GM21515 (cell line): ENCODE data around the gene OTOG.

Source experiments
- ATAC-seq: cut with Tn5 transposase; IDR thresholded peaks from one replicate; pipeline ENCODE4 v1.9.1; 2021; ENCODE audit not compliant: unreplicated experiment

OTOG gene

DNA sequence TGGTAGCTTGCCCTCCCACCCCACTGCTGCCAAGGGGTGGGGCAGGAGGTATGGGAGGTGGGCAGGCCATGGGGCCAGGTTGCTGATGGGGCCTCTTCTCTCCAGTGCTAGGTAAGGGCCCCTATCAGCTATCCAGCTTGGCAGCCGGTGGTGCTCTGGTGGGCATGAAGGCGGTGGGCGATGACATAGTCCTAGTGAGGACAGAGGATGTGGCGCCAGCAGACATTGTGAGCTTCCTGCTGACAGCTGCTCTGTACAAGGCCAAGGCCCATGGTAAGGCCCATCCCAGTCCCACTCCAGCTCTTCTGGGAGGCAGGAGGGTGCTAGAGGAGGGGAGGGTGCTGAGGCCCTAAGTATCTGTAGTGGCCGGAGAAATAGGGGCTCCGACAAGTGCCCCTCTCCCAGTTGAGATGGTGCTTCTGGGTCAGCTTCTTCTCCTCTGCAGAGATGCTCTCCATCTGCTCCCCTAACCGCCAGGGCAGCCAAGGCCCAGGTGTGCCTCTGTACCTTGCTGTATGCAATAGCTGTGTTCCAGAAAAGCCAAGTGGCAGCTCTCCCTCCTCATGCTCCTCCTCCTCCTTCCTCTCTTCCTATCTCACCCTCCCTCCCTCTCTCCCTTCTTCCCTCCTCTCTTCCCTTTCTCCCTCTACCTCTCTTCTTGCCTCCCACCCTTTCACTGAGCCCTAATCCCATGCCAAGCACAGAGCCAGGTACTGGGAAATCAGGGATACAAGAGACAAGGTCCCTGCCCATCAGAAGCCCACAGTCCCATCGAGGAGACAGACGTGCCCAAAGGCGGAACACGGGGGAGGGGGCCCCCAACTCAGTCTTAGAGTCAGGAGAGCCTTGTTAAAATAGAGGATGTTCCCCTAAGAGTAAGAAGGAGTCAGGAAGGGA, 55.3 kb downstream of the OTOG start:
- ATAC-seq: no peak

DNA sequence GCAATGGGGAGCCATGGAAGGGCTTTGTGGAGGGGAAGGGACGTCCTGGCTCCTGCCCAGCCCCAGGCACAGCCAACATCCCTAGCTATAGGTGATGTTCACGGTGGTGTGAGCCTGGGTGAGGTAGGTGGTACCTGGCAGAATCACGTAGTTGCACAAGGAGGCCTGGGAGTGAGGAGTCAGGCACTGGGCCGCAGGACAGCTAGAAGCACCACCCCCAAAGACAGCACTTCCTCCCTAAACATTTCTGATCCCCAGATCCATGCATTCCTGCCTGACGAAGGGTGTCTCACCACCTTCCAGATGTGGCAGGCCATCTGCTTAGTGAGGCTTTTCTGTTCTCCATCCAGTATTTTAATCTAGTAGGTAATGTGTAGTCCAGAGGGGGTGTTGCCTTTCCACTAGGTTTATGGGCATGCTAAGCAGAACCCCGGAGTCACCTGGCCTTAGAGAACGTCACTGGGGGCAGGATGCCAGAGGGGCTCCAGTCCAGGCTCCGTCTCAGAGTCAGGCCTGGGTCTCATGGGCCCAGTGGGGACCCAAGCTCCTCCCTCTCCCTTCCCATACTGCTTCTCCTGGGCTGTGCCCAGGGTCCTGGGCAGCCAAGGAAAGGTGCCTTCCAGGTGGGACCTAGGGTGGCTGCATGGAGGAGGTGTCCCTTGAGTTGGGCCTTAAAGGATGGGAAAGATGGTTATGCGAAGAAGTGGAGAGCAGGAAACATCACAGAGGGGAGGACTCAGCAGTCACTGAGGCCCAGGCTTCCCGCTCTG, 56.2 kb downstream of the OTOG start:
- ATAC-seq: no peak

DNA sequence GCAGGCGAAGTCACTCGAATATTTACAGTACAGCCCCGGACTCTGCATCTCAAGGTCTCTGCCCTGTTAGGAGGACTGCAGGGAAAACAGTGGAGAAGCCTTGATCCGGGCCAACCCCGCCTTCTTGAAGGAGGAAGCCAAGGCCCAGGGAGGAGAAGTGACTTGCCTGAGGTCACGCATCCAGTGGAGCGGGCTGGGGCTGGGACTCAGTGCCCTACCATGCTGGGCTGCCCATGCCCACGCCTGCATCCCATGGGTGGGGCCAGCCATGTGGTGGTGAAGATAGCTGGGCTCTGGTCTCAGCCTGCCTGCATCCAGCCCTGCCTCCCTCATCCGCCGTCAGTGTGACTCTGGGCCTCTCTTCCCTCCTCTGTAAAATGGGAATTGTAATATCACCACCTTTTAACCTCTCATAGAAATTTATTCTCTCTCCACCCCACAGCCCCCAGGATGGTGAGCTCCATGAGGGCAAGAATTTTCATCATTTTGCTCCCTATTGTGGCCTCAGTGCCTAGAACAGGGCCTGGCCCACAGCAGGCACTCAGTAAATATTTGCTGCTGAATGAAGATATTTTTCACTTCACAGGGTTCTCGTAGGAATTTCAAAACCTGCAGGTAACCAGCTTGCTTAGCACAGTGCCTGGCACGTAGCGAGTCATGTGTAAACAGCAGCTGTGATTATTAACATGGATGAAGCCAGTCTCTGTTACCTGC, 57.3 kb downstream of the OTOG start:
- ATAC-seq: no peak

DNA sequence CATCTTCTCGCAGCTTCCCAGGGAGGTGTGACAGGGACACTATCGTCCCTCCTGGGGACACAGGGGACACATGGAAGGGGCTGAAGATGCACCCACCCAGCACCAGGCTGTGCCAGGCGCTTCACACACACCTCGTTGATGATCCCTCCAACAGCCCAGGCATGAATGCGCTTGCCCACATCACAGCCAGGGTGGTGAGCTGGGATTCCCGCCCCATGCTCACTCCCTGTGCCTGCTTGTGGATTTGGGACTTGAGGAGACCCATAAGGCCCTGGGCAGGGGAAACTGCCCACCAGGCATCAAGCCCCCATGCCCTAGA, 57.8 kb downstream of the OTOG start:
- no peak for ATAC-seq

DNA sequence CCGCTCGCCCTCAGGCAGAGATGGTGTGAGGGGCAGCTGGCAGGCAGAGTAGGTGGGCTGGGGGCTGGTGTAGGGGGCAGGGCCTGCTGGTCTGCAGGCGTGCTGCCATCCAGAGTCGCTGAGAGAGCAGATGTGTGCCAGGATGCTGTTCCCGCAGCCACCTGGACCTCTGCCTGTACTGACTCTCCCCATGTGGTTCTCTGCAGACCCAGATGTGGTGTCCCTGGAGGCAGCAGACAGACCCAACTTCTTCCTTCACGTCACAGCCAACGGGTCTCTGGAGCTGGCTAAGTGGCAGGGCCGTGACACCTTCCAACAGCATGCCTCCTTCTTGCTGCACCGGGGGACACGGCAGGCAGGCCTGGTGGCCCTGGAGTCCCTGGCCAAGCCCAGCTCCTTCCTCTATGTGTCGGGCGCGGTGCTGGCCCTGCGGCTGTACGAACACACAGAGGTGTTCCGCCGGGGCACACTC, 58.6 kb downstream of the OTOG start:
- no peak for ATAC-seq

DNA sequence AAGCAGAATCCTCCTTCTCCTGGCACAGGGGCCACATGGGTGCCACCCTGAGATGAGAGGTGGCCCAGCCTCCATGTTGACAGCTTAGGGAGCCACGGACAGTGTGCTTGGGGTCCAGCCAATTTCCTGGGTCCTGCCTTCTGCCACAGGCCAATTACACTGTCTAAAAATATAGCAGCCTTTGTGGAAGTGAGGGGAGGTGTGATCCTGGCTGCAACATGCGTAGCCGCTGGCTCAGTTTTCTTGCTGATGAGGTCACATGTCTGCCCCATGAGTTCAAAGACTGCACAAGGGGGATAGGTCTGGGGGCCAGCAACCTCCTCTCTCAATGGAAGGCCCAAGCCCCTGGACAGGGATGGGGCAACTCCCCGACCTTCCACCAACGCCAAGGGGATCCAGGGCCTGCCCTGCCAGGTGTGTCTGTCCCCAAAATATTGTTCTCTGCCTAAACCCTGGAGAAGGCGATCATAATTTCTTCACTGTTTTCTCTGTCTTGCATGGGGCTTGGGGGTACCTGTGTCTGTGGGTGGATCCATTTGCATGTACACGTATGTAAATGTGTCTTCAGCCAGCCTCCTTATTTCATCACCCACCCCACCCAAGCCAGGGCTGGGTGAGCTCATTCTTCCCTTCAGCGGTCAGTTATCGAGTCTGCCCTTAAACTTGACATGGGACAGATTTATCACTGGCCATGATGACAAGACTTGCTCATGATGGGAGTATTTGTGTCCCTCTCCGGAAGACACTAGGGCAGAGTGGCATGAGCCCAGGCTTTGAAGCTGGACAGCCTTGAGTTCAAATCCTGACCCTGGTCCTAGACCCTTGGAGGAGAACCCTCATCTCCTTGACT, 59.4 kb downstream of the OTOG start:
- ATAC-seq: no peak

DNA sequence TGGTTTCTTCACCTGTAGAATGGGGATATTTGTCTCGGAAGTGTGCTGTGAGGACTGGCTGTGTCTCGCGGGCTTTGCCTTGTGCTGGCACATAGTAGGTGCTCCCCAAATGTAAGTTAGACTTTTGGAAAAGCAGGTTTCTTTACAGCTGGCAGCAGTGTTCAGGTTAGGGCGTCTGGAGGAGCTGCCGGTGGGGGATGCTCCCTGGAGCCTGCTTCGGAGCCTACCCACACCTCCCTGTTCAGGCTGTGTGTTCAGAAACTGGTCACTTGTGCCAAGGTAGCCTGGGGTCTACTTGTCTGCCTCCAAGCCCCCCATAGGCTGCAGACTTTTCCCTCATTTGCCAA, 60.0 kb downstream of the OTOG start:
- no peak for ATAC-seq

DNA sequence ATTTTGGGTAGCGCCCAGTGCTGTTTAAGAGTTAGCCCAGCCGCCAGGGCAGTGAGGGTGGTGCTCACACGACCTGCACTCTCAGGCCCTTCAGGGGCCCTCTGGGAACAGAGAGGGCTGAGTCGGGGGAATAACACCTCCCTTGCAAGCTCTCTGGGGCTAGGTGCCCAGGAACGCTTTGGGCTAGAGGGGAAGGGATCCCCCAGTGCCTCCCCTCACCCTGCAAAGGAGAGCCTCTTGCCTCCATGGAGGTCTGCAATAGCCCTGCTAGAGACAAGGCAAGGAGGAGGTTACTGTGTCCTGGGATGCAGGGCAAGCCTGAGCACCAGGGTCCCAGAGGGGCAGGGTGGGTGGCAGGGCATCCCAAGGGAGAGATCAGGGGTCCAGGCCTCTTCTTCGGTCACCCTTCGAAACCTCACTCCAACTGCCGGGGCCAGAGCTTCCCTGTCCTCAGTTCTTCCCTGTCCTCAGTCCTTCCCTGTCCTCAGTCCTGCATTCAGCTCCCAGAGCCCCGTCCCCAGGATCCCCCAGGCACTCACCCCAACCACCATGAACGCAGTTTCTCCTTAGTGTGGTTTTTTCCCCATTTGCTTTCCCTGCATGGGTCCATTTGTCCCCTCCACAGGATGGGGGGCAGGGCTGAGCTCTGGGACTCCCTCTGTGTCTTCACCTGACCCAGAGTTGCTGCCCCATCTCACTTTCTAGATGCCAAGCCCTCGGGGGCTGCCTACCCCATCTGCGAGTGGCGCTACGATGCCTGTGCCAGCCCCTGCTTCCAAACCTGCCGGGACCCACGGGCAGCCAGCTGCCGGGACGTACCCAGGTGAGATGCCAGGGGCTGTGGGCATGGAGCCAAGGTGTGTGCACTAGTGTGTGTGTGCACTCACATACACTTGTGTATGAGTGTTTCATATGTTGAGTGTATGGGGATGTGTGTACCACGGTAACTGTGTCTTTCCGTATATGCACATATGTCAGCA, 60.8 kb downstream of the OTOG start:
- no peak for ATAC-seq

DNA sequence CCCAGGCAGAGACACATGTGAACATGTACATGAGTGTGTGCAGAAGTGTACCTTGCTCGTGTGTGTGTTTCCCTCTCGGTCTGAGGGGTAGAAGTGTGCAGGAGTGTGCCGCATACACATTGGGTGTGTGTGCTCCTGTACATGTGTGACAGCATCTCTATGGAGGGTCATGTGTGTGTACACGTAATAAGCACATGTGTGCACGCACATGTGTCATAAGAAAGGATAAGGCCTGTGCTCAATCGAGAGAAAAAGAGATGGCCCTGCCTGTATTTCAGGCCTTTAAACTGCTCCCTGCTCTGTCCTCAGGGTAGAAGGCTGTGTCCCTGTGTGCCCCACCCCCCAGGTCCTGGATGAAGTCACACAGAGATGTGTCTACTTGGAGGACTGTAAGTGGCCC, 61.8 kb downstream of the OTOG start:
- no peak for ATAC-seq

DNA sequence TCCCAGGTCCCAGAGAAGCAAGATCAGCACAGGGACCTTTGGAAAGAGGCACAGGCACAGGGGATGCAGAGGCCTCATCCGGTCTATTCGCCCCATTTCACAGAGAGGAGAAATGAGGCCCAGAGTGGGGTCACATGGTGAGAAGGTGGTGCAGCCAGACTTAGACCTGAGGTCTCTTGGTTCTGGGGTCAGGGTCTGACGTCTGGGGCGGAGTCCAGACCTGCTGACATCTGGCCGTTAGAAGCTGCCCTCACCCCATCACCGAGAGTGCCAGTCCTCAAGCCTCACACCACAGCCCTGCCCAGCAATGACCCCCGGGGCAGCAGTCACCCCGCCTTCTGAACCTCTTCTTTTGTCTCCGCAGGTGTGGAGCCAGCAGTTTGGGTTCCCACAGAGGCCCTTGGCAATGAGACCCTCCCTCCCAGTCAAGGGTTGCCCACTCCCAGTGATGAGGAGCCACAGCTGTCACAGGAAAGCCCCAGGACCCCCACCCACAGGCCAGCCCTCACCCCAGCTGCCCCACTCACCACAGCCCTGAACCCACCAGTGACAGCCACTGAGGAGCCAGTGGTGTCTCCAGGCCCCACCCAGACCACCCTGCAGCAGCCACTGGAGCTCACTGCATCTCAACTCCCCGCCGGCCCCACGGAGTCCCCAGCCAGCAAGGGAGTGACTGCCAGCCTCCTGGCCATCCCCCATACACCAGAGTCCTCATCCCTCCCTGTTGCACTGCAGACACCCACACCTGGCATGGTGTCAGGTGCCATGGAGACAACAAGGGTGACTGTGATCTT, 62.4 kb downstream of the OTOG start:
- no peak for ATAC-seq

DNA sequence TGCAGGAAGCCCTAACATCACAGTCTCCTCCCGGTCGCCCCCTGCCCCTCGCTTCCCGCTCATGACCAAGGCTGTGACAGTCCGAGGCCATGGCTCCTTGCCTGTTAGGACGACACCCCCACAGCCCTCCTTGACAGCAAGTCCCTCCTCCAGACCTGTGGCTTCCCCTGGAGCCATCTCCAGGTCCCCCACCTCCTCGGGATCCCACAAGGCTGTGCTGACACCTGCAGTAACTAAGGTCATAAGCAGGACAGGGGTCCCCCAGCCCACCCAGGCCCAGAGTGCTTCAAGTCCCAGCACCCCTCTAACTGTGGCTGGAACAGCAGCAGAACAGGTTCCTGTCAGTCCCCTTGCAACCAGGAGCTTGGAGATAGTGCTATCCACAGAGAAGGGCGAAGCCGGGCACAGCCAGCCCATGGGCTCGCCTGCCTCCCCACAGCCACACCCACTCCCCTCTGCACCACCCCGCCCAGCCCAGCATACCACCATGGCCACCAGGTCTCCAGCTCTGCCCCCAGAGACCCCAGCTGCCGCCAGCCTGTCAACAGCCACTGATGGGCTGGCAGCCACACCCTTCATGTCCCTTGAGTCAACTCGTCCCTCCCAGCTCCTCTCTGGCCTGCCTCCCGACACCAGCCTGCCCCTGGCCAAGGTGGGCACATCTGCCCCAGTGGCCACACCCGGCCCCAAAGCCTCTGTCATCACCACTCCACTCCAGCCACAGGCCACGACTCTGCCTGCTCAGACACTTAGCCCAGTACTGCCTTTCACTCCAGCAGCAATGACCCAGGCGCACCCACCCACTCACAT, 63.2 kb downstream of the OTOG start:
- ATAC-seq: no peak

DNA sequence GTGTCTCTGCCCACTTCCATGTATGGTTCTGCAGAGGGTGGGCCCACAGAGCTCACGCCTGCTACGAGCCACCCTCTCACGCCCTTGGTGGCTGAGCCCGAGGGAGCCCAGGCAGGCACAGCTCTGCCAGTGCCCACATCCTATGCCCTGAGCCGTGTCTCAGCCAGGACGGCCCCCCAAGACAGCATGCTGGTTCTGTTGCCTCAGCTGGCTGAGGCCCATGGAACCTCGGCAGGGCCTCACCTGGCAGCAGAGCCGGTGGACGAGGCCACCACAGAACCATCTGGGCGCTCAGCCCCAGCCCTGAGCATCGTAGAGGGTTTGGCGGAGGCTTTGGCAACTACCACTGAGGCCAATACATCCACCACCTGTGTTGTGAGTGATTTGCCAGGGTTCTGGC, 64.0 kb downstream of the OTOG start:
- ATAC-seq: no peak

DNA sequence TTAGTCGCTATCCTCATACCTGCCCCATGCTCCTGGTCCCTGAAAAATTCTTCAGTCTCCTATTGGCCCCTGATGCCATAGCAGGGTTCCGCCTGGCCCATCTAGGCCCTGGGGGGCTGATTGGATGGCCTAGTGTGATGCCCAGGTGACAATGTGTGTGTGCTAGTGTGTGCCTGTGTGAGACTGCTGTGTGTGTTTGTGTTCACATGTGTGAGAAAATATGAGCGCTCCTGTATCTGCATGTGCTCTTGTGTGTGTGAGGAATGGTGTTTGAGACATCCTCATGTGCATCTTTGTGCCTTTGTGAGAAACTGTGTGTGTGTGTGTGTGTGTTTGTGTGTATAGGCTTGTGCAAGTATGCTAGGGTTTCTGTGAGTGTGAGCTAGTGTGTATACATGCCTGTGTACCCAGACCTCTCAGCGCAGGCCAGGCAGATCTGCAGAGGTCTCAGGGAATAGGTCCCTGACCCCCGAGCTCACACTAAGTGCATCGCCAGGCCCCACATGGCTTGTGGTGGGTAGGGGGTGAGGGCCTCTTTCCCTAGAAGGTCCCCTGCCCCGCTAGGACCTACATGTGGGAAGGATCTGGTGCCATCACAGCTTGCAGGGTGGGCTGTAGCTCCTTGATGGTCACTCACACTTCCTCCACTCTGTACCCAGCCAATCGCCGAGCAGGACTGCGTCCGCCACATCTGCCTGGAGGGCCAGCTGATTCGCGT, 64.6 kb downstream of the OTOG start:
- no peak for ATAC-seq

DNA sequence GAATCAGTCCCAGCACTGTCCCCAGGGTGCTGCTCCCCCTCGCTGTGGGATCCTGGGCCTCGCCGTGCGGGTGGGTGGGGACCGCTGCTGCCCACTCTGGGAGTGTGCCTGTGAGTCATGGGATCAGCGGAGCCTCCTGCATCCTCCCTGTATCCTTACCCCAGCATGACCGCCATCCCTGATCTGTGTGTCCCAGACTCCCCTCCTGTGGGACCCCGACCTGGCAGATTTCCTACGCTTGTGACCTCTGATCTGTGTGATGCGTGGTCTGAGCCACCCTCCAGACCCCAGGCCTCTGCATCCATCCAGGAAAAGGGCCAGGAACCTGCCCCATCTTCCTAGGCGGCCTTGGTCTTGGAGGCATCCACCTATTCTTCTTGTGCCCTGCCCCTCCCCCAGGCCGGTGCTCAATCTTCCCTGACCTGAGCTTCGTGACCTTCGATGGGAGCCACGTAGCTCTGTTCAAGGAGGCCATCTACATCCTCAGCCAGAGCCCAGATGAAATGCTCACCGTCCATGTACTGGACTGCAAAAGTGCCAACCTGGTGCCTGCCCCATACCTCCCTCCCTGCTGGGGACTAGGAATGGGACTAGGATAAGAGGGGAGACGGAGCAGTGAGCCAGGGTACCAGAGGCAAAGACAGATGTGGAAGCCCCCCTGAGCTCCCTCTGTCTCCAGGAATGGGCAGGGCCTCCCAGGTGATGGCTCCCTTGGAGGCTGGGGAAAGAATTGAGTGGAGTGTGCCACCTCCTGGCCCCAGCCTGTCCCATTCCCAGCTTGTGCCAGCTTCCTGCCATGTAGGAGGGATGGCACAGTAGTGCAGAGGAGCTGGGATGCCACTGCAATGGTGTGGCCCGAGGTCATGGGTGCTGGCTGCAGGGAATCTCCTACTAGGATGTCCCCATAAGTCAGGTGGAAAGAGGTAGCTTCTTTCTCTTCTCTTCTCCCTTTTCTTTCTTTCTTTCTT, 65.4 kb downstream of the OTOG start:
- ATAC-seq: no peak

DNA sequence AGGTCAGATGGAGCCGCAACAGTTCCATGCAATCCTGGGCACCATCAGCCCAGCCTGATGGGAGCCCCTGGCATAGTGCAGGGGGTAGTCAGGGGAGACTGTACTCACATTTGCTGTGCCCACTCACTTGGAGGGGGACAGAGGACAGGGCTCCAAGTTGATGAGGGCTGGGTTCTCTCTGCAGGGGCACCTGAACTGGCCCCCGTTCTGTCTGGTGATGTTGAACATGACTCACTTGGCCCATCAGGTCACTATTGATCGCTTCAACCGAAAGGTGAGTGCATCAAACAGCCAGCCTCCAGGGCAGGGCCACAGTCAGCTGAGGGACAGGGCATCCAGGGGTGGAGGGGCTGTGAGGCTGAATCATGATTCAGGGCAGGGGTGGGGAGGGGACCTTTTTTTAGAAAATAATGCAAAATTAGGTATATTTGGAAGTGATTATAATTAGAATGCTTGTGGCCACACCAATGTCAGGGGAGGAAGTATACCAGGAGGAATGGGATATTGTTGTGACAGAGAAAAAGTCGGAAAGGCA, 66.4 kb downstream of the OTOG start:
- no peak for ATAC-seq

DNA sequence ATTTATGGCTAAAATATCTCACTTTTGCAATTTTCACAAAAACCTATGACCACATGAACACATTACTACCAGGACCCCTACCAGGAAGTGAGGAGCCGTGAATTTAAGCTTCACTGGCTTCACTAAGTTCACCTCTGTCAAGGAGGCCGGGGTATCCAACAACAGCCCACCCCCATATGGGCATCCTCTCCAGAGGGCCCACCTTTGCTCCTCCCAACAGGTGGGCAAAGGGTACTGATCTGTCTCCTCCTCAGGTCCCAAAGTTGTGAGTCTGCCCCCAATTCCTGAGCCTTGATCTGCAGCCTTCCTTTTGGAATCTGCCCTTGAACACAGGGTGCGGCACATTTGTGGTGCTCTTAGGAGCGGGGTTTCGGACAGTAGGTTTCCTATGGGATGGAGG, 66.9 kb downstream of the OTOG start:
- ATAC-seq: no peak
